Fibroblast of skin of abdomen (primary cell): ENCODE data around the gene AQP10.
"Not testable (repeated sequence)": the region's sequence is repeated elsewhere in the genome, so short reads cannot be mapped to it uniquely, and the experiment has no call there.

ENCODE experiments used
- DNase-seq: peaks from one replicate; pipeline ENCODE4 v3.0.0-alpha.2; 2013

AQP10 gene

DNA sequence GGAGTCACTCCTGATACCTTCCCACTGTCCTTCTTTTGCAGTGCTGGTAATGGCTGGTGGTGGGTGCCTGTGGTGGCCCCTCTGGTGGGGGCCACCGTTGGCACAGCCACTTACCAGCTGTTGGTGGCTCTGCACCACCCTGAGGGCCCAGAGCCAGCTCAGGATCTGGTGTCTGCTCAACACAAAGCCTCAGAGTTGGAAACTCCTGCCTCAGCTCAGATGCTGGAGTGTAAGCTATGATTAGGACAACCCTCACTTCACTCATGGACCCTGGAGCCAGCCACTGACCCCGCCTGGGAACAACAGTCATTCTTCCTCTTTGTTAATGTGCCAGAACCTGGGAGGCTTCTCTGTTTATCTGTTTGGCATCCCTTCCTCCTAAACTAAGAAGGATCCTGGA lies 3.3 kb downstream of the AQP10 start:
- DNase-seq, result no peak

DNA sequence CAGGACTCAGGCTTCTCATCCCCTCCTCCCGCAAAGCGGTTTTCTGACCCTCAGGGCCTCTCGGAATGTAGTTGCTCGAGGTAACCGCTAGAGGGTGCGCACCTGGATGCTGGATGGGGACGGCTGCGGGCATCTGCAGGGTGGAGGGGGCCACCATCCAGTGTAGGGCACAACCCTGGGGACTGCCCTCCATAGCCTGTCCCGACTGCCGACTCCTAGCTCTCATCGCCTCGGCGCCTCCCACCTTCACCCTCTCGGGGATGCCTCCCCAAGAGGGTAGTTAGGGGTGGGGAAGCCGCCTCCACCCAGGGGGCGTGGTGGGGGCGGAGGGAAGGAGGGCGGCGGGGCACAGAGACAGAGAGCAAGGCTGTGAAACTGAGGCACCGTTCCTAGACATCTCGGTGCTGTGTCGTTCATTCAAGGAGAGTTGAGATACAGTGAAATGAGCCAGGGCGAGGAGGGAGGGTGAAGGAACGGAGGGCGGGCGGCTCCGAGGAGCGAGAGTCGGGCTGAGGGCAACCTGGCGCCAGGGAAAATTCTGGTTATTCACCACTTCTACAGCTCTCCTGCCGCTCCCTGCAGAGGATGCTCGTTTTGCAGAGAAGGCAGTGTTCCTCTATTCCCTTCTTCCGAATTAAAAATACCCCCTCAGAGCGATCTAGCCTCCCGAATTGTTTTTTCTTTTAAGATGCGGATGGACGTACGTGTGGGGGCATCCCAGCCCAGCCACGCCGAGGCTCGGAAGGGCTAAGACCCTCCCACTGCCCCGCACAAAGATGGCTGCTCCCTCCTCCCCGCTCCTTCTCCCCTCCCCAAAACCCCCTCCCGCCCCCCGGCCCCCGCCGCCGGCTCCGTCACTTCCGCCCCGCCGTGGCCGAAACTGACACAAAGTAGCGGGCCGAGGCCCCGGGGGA lies 4.0 kb downstream of the AQP10 start, which contains the start of gene ATP8B2:
ATP8B2 (plus strand) TSS at position 857 of the 914 bp plus-strand sequence. CDS start 2,617 bp downstream, outside the sequence.
- peak; percentile 80 for DNase-seq

DNA sequence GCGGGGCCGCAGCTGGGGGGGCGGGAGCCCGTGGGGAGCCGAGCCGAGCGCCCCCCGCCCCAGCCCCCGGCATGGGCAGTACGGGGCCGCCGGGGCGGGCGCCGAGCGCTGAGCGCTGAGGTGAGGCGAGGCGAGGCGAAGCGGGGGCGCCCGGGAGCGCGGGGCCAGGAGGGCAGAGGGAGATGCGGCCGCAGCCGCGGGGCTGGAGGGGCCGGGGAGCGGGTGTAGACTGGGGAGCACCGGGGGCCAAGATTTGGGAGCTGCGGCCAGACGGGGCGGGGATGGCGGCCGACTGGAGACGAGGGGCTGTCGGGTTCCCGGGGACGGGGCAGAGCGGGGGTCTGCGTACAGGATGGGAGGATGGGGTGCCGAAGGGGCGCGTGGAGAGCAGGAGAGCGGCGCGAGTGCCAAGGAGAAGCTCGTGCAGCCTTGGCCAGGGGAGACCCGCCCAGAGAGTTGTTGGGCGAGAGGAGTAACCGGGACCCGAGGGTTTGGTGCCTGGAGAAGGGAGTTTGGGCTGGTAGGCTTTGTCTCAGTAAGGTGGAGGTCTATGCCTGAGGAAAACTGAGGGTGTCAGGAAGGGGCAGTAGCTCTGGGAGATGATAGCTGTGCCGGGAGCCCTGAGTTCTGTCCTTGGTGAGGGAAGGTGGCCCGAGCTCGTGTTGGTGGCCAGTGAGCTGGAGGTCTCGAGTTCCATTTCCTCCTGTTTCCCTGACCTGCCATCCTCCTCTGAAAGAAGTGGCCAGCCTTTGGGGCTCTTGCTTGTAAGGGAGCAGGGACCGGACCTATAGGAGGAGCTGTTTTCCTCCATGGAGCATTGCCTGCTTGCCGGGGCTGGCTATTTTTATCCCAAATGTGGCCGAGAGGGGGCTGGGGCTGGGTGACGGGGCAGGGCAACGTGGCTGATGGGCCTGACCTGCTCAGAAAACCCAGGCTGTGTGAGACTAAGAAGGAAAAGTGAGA lies 5.0 kb downstream of the AQP10 start:
- peak; percentile 89 for DNase-seq

DNA sequence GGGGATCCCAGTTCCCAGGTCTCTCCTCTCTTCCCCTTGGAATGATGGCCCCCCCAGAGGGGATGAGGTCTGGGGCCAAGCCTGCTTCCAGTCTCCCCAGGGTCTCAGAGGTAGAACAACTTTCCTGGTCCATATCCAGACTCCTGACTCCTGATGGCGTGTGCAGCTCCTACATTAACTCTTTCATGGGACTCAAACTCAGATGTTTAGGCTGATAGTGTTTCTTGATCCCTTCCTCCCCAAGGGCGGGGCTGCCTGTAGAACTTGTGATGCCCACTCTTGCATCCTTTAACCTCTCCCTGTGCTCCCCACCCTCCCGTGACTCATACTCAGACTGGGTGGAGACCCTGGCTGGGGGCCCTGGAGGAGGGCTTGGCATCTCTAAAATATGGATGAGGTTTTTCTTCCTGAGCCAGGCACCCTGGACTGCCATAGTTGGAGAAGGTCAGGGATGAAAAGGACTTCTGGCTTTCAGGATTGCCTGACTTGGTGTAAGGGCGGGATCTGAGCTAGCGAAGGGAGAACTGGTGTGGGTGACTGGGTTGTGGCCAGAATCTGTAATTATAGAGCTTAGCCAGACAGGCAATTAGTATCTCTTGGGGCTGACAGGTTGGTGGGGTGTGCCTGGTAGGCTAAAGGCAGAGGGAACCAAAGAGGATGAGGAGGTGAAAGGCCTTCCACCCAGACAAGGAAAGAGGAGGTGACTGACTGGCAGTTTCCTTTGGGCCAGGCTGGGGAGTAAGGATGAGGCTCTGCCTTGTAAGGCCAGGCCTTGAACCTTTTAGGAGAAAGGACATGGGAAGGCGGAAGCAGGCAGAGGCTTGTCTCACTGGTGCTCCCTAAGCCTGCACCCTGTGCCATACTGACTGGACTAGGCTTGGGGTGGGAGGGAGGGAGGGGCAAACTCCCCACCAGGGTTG lies 5.9 kb downstream of the AQP10 start:
- DNase-seq, result peak; percentile 62

DNA sequence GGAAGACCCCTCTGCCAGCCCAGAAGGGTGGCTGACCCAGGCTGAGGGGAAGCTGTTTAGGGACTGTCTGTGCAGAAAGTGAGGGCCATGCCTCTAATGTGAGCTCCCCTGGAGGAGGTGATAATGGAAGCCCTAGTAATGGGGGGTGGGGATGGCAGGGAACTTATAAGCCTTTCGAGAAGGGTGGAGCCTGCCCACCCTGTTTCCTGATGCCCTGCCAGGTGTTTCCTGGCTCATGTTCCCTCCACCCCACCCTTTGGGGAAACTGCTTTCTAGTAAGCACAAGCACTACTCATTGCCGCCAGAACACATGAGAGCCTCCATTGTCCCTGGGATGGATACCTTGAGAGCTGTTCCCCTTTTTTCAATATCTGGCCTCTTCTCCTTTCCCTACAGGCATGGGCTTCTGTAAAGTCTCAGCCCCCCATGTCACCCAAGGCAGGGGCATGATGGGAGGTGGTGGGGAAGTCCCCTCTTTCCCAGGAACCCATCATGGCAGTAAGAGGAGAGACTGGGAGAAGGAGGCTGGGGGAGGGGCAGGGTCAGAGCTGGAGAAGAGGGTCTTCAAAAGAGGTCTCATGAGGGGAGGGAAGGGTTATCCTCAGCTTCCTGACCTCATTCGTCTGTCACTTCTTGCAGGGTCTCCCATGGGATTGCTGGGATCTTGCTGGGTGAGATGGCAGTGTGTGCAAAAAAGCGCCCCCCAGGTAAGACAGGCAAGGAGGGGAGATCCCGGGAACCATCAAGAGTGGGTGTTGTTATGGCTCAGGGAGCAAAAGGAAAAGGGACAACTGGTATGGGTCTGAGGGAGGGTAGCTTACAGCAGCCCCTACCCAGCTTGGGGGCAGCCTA lies 6.8 kb downstream of the AQP10 start:
- DNase-seq, result no peak

DNA sequence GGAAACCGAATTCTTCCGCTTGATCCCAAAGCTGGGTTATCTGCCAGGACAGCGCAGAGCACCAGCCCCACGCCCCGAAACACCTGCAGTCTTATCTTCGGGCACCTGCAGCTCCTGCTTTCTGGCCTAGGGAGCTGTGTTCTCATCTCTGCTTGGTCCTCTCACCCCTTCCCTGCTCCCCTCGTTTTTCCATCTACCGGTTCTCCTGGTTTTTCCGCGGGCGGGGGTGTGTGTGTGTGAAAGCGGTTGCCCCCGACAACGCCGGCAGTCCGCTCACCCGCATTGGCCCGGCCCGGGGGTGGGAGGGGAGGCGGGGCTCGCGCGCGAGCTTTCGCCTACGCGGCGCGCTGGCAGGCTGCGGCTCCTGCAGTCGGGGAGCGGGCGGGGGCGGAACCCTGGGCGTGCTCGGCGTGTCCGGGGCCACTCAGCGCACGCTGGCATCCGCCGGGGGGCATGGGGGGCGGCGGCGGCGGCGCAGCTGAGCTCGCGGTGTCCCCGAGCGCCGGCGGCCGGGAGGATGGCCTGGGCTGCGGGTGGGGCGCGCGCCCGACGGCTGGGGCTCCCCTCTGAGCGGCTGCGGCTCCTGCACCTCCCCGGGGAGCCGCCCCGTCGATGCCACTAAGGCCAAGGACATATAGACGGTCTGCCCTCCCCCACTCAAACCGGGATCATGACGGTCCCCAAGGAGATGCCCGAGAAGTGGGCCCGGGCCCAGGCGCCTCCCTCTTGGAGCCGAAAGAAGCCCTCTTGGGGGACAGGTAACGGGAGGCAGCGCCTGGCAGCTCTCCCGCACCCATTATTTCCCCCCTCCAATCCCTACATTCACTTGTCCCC lies 7.6 kb downstream of the AQP10 start:
- DNase-seq, result peak; percentile 63

DNA sequence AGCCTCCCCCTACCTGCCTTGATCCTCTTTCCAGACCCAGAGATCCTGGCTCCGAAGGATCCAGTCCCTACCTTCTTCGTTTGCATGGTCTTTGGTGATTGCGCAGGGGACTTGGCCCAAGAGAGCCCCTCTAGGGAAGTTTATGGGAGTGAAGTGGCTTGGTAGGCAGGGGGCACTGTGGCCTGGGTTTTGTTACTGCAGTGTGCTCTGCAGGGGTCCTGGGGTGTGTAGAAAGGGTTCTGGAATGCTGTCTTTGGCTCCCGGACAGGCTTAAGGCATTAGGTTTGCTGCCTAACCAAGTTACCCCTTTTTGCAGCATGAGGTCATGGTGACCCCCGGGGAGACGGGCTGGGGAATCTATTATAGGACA lies 8.2 kb downstream of the AQP10 start:
- DNase-seq, result peak; percentile 54

DNA sequence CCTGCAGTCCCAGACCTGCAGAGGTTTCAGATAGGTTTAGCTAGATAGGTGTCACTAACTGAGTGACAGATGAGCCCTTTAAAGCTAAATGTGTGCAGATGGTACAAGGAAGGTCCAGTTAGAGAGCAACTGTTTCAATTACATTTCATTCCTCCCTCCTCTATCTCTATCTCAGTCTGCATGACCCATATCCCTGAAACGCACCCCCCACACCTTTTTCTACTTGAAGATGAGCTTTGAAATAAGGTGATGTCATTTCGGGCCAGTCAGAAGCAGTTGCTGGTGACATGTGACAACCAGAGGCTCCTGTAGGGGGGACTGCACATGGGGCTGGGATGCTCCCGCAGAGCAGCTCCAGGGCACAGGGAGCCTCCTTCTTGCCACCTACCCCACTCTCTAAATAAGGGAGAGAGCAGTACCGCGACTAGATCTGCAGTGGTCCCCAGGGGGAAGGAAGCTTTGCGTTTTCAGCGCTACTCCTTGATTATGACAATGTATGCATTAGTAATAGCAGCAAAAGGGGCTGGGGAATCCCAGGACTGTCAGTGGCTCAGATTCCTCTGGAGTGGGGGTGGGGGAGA lies 8.7 kb downstream of the AQP10 start:
- peak; percentile 9 for DNase-seq

DNA sequence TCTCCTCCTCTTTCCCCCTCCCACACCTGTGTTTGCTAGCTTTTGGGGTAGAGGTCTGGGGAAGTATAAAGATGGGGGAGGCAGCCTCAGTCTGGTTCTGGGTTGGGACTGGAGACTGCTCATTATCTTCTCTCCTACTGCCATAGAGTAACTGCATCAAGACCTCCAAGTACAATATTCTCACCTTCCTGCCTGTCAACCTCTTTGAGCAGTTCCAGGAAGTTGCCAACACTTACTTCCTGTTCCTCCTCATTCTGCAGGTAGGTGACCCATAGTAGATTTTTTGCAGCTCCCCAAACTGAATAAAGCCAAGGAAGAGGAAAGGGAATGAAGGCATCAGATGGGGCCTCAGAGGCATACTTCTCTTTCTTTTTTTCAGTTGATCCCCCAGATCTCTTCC lies 9.8 kb downstream of the AQP10 start:
- DNase-seq, result no peak

DNA sequence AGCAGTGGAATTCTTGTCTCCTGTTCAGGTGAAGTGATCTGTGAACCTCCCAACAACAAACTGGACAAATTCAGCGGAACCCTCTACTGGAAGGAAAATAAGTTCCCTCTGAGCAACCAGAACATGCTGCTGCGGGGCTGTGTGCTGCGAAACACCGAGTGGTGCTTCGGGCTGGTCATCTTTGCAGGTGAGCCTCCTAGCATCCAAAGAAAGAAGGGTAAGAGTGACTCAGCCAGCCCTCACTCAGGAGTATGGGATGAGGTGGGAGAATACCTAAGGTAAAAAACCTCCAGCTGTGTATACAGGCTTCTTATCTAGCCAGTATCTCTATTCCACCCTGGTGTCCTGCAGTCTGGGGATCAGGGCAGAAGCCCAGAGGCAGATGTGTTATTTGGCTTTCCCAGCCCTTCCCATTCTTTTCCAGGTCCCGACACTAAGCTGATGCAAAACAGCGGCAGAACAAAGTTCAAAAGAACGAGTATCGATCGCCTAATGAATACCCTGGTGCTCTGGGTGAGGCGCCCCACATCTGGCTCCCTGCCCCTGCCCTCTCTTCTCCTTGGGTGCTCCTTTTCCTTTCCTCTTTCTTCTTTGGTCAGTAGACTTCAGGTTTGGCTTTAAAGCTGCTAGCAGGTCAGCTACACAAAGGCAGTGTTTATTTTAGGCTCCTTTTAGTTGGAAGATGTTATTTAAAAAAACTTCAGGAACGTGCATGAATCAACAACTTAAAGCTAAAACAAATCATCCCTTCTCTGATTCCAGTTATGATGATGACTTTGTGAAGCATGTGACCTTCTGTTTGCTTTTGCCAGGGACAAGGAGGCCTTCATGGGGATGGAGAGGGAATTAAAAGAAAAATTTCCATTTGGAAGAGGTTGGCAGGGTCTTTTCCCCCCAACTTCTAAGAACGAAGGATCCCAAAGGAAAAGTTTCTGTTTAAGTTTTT lies 13.5 kb downstream of the AQP10 start:
- DNase-seq, result no peak

DNA sequence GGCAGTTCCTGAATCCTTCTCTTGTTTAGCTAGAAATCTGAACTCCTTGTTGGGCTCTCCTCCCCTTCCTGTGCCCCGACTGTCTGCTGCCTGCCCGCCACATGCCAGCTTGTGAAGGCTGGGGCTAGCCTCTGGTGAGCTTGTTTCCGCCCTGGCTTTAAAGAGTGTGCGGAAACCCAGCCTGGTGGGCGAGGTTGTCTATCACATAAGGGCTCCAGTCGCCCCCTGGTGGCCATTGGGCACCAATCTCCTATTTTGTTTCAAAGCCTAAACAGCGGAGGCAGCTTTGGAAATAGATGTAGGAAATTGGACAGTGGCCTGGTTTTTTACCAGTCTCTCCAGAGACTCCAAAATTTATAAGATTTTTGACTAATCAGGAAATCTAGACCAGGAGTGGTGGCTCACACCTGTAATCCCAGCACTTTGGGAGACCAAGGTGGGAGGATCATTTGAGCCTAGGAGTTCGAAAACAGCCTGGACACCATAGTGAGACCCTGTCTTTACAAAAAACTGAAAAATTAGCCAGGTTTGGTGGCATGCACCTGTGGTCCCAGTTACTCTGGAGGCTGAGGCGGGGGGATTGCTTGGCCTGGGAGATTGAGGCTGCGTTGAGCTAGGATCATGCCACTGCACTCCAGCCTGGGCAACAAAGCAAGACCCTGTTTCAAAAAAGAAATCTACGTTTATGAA lies 14.3 kb downstream of the AQP10 start:
- DNase-seq, result peak; percentile 80

DNA sequence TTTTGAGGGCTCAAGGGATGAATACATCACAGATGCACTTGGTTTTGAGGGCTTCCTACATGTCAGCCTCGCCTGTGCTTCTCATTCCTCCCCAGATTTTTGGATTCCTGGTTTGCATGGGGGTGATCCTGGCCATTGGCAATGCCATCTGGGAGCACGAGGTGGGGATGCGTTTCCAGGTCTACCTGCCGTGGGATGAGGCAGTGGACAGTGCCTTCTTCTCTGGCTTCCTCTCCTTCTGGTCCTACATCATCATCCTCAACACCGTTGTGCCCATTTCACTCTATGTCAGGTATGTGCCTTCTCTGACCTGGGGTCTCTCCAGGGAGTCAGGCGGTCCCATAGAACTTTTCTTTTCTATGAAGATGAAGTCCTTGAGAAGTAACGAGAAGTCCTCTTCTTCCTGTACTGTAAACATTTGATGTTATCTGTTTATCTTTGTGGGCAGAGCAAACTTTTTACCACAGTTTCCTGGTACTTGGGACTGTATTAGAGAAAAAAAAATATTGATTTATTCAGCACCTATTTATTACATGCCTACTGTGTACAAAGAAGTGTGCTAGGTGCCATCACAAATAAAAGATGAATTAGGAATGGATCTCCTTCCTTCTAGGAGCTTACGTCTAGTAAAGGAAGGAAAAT lies 16.5 kb downstream of the AQP10 start:
- no peak for DNase-seq

DNA sequence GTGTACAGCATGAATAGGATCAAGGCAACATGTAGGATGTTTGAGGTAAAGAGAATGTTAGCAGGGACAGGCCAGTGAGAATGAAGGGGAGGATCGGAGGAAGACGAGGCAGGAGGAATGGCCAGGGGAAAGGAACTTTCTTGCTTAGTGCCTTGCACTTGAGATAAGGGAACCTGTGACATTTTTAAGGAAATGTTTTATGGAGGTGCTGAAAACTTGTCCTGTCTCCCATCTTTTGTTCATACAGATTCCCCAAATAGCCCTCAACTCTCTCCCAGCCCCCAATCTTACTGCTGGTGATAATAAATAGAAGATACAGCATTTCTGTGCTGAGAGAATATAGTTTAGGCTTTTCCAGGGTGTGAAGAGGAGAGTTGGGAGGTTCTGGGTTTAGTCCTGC lies 18.0 kb downstream of the AQP10 start:
- DNase-seq, result no peak

DNA sequence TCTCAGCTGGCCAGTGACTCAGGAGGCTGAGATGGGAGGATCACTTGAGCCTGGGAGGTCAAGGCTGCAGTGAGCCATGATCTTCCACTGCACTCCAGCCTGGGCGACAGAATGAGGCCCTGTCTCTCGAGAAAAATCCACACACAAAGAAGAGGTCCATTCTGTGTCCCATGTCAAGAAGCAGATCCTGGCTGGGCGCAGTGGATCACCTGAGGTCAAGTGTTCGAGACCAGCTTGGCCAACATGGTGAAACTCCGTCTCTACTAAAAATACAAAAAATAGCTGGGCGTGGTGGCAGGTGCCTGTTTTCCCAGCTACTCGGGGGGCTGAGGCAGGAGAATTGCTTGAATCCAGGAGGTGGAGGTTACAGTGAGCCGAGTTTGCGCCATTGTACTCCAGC lies 20.5 kb downstream of the AQP10 start:
- not testable (repeated sequence) for DNase-seq

DNA sequence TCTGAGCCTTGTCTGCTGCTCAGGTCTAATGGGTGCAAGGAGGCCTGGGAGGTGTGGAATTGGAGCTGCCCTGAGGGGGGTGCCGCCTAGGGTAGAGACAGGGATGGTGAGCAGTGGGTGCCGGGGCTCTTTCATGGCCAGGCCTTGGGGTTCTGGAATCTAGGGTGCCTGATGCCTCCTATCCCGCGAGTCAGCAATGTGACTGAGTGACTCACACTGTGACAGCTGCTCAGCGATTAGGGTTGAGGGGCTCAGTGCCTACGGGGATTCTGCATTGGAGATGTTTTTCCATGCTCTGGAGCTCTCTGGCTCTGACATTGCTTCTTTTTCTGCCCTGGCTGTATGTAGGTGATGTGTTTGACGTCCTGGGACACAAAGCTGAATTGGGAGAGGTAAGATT lies 21.2 kb downstream of the AQP10 start:
- DNase-seq, result no peak

DNA sequence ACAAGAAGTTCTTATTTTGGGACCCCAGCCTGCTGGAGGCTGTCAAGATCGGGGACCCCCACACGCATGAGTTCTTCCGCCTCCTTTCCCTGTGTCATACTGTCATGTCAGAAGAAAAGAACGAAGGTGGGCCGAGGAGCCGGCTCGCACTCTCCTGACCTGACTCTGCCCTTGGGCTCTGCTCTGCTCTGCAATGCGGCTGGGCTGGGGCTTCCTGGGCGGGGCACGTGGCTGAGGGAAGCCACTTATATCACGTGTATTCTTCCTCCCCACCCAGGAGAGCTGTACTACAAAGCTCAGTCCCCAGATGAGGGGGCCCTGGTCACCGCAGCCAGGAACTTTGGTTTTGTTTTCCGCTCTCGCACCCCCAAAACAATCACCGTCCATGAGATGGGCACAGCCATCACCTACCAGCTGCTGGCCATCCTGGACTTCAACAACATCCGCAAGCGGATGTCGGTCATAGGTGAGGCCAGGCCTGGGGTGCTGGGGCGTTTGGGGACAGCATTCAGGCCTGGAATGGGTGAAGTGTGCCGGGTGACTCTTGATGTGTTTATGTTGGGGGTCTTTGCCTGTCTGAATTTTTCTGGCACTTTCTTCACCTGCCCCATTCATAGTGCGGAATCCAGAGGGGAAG lies 22.1 kb downstream of the AQP10 start:
- no peak for DNase-seq
